B cell (primary cell): ENCODE results near the gene FKBP1B. TPM values are rescaled to one million over a fixed set of nuclear protein-coding genes. Genes with fewer than 3 reads are reported as not detected.

Experiments used
- ATAC-seq: fragments of 200-7000 bp; cut with Tn5 transposase; one replicate; pipeline ENCODE4 v1.10.0; 2021; ENCODE audit warnings: low read depth, mild to moderate bottlenecking, moderate number of reproducible peaks, moderate library complexity
- CTCF ChIA-PET: fragments of 350-600 bp; sonication (Branson Sonifier 250); formaldehyde crosslinking; loops from one replicate; lab custom pipeline; 2021; ENCODE audit warnings: antibody characterized with exemption, inconsistent platforms; lab: Charles Lee
- POLR2A ChIA-PET: fragments of 350-600 bp; sonication (Branson Sonifier 250); formaldehyde crosslinking; loops from one replicate; lab custom pipeline; 2021; ENCODE audit warnings: antibody characterized with exemption; lab: Charles Lee
- DNase-seq: peaks from one replicate; pipeline ENCODE4 v3.0.0; 2013
- H2AFZ ChIP-seq: 2 replicates; pipeline ENCODE4 v1.6.1; 2012; ENCODE audit warnings: mild to moderate bottlenecking, low read depth, low read length; ENCODE audit not compliant: insufficient read depth, poor library complexity, severe bottlenecking
- H3K27ac ChIP-seq, 2 donors: 1 replicate in 1 of 2; 2 replicates in 1 of 2; pipeline ENCODE4 v1.5.1; 2012 to 2013; ENCODE audit warnings: low read length in 2 of 2, mild to moderate bottlenecking in 2 of 2, moderate library complexity in 1 of 2
- H3K27me3 ChIP-seq, 4 experiments: fragments of 200-600 bp in 1 of 4; sonication (generic) in 1 of 4; replicated peaks in 1 of 4; 1 replicate in 2 of 4; 2 replicates in 2 of 4; pipeline versions ENCODE4 v1.6.1 to v1.7.0; 2013 to 2016; ENCODE audit warnings: low read length in 3 of 4, mild to moderate bottlenecking in 2 of 4, mixed read lengths in 1 of 4, moderate library complexity in 1 of 4; ENCODE audit not compliant: insufficient read depth in 4 of 4, control insufficient read depth in 3 of 4; ENCODE audit errors: control extremely low read depth in 1 of 4
- H3K36me3 ChIP-seq, 2 experiments: replicated peaks in 1 of 2; 1 replicate in 1 of 2; 2 replicates in 1 of 2; pipeline versions ENCODE4 v1.6.1 to v1.7.1; 2013; ENCODE audit warnings: low read length in 1 of 2; ENCODE audit not compliant: insufficient read depth in 2 of 2, control insufficient read depth in 1 of 2; ENCODE audit errors: control extremely low read depth in 1 of 2, extremely low read depth in 1 of 2
- H3K4me1 ChIP-seq, 2 donors: fragments of 200-600 bp in 1 of 2; sonication (generic) in 1 of 2; 1 replicate in 1 of 2; 2 replicates in 1 of 2; pipeline versions ENCODE4 v1.5.1 to v1.6.1; 2013 to 2017; ENCODE audit warnings: low read length in 2 of 2; ENCODE audit not compliant: control insufficient read depth in 2 of 2, insufficient read depth in 2 of 2
- H3K4me2 ChIP-seq: replicated peaks from 2 replicates; pipeline ENCODE3; 2012; ENCODE audit warnings: mild to moderate bottlenecking, low read depth, low read length; ENCODE audit not compliant: poor library complexity, severe bottlenecking
- H3K4me3 ChIP-seq, 5 experiments: fragments of 200-600 bp in 1 of 5; sonication (generic) in 1 of 5; 1 replicate in 3 of 5; 2 replicates in 2 of 5; pipeline versions ENCODE4 v1.5.1 to v1.7.0; 2011 to 2016; ENCODE audit warnings: low read length in 4 of 5, mild to moderate bottlenecking in 4 of 5, low read depth in 2 of 5, control low read depth in 1 of 5, moderate library complexity in 1 of 5; ENCODE audit not compliant: insufficient read depth in 1 of 5; ENCODE audit errors: control extremely low read depth in 1 of 5, extremely low read depth in 1 of 5
- H3K79me2 ChIP-seq: fragments of 200-600 bp; sonication (generic); one replicate; pipeline ENCODE4 v1.6.0; 2016; ENCODE audit warnings: low read length; ENCODE audit not compliant: control insufficient read depth, insufficient read depth
- H3K9ac ChIP-seq: fragments of 200-600 bp; sonication (generic); 2 replicates; pipeline ENCODE4 v1.6.1; 2017; ENCODE audit warnings: mild to moderate bottlenecking, low read length, moderate library complexity
- H3K9me3 ChIP-seq, 3 donors: one replicate each; pipeline versions ENCODE4 v1.6.1 to v1.7.1; 2013; ENCODE audit warnings: low read length in 2 of 3; ENCODE audit not compliant: control insufficient read depth in 2 of 3, insufficient read depth in 1 of 3; ENCODE audit errors: control extremely low read depth in 1 of 3
- H4K20me1 ChIP-seq: 2 replicates; pipeline ENCODE4 v1.6.0; 2012; ENCODE audit warnings: mild to moderate bottlenecking, low read length; ENCODE audit not compliant: insufficient read depth, control insufficient read depth, poor library complexity, severe bottlenecking
- H3K27ac Mint-ChIP-seq: one replicate; pipeline ENCODE4 v1.8.0; 2021; ENCODE audit warnings: mixed read lengths
- H3K27me3 Mint-ChIP-seq: one replicate; pipeline ENCODE4 v1.8.0; 2021; ENCODE audit warnings: mixed read lengths
- H3K4me1 Mint-ChIP-seq: one replicate; pipeline ENCODE4 v1.8.0; 2021; ENCODE audit warnings: mixed read lengths
- H3K4me3 Mint-ChIP-seq: one replicate; pipeline ENCODE4 v1.8.0; 2021; ENCODE audit warnings: mixed read lengths
- H3K9me3 Mint-ChIP-seq: one replicate; pipeline ENCODE4 v1.8.0; 2022; ENCODE audit warnings: mixed read lengths; ENCODE audit not compliant: insufficient read depth
- CTCF ChIP-seq: fragments of 200-600 bp; IDR thresholded peaks from one replicate; pipeline ENCODE4 v1.8.0; 2022; ENCODE audit warnings: antibody characterized with exemption, mild to moderate bottlenecking
- EZH2 ChIP-seq: IDR thresholded peaks from 2 replicates; pipeline ENCODE4 v1.6.1; 2012; ENCODE audit warnings: borderline replicate concordance, low read depth, mild to moderate bottlenecking, moderate library complexity, low read length; ENCODE audit not compliant: insufficient read depth, poor library complexity, severe bottlenecking
- WGBS: methylation state at CpG from one replicate; pipeline ENCODE4 v1.1.5; 2013; ENCODE audit warnings: missing lambda C conversion rate; ENCODE audit not compliant: insufficient coverage; 5-methylcytosine and 5-hydroxymethylcytosine counted together
- intact Hi-C: fragments of 100-400 bp; cut with micrococcal nuclease; formaldehyde crosslinking; loops from one replicate; pipeline ENCODE4 v1.10.0; 2022
- polyA plus RNA-seq: library from polyadenylated mRNA; depleted of rRNA; stranded (reverse); fragments of >200 nt; gene quantifications from 2 replicates; pipeline ENCODE4 v1.2.3, GENCODE V29; 2012
- total RNA-seq, 2 donors: library from RNA; stranded (reverse); fragments of 120-200 nt in 1 of 2; gene quantifications; 1 replicate in 1 of 2; 2 replicates in 1 of 2; pipeline versions ENCODE4 v1.2.3 to v1.2.4, GENCODE V29; 2013 to 2022

FKBP1B gene
- total and polyA plus RNA-seq, 2 donors (not counting 1 experiment from before 2014, with no cell fraction given), result 0.85 to 3.8 TPM

GRCh38 chr2:24075915-24076848, 26.6 kb downstream of the FKBP1B start, which contains the start of gene SF3B6:
SF3B6 (minus strand) TSS chr2:24076326; CDS start chr2:24076229, 97 bp downstream.
- WGBS, result under 1% methylated on average over 60 of the region's 64 CpGs
- peak within 1 kb of the TSS; percentile 83 to 99 (median 96) for H3K4me3 ChIP-seq

More at GRCh38 chr2:24075915-24076848, 26.6 kb downstream of the FKBP1B start, which contains the start of gene SF3B6:
- peak within 1 kb of the TSS; percentile 98 for H3K4me3 Mint-ChIP-seq
- Histone ChIP-seq H3K27me3 (no peaks in the 10 kb centered on the region), H3K4me2 (peak within 1 kb of the TSS; percentile 83), H2AFZ (peak within 1 kb of the TSS; percentile 95), H3K4me1 (peaks cover 15 to 18% of the 10 kb centered on the region in 2 donors), H4K20me1 (peaks cover 6% of the 10 kb centered on the region), H3K27ac (peak within 1 kb of the TSS; percentile 84 to 87), H3K9me3 (no peaks in the 10 kb centered on the region), H3K36me3 (peaks cover 0 to 21% of the 10 kb centered on the region in 2 experiments), H3K79me2 (peaks cover 27% of the 10 kb centered on the region), H3K9ac (peak within 1 kb of the TSS; percentile 85)
- H3K27me3 Mint-ChIP-seq, result no peaks in the 10 kb centered on the region
- ATAC-seq (peak; percentile 85), DNase-seq (peak; percentile 100)
- intact Hi-C loops, result loop anchor here (1.0 to 10.0 kb wide), 7 partner anchors 8 to 691 kb away; partner anchors contain the start of genes ATAD2B, FAM228B, KLHL29 and PFN4
- no peak for TF ChIP-seq EZH2
- TF ChIP-seq CTCF, result no peak
- H3K9me3 Mint-ChIP-seq, result no peaks in the 10 kb centered on the region
- ChIA-PET CTCF (interaction anchor here (0.7 to 3.7 kb wide), 8 partner anchors 8 to 252 kb away, joined by 3 to 16 read pairs (median 6); partner anchors contain the start of genes ATAD2B, PFN4, TP53I3 and WDCP), POLR2A (interaction anchor here (0.6 to 1.6 kb wide), 13 partner anchors 8 to 416 kb away, joined by 3 to 43 read pairs (median 5); partner anchors contain the start of genes ATAD2B, FKBP1B, PFN4 and TP53I3)
- peak within 1 kb of the TSS; percentile 99 for H3K27ac Mint-ChIP-seq
- H3K4me1 Mint-ChIP-seq, result peaks cover 33% of the 10 kb centered on the region
